IPS-NIHi7 (cell line): ENCODE data around the gene URM1.
"Not testable (repeated sequence)": the region's sequence is repeated elsewhere in the genome, so short reads cannot be mapped to it uniquely, and the experiment has no call there.

Experiments used
- DNase-seq: peaks from one replicate; pipeline ENCODE4 v3.0.0; 2012; ENCODE audit warnings: mixed read lengths; ENCODE audit errors: extremely low spot score

The URM1 gene

GRCh38 chr9:128408963-128409431 is 37.8 kb downstream of the URM1 start:
- DNase-seq, result no peak

GRCh38 chr9:128409450-128409849 is 38.3 kb downstream of the URM1 start:
- DNase-seq, result no peak

GRCh38 chr9:128409978-128410377 is 38.8 kb downstream of the URM1 start:
- peak; percentile 52 for DNase-seq

GRCh38 chr9:128411364-128412119 is 40.4 kb downstream of the URM1 start:
- DNase-seq, result no peak

- DNase-seq, result peak; percentile 89
Observed at GRCh38 chr9:128412120-128412790, 41.1 kb downstream of the URM1 start.

GRCh38 chr9:128413728-128414127 is 42.6 kb downstream of the URM1 start:
- not testable (repeated sequence) for DNase-seq

GRCh38 chr9:128414461-128414860 is 43.3 kb downstream of the URM1 start:
- DNase-seq, result no peak

GRCh38 chr9:128415281-128415680 is 44.1 kb downstream of the URM1 start:
- no peak for DNase-seq

GRCh38 chr9:128416014-128416413 is 44.8 kb downstream of the URM1 start:
- no peak for DNase-seq

- no peak for DNase-seq
Observed at GRCh38 chr9:128416432-128417019, 45.4 kb downstream of the URM1 start.

- DNase-seq, result no peak
Observed at GRCh38 chr9:128419061-128419925, 48.1 kb downstream of the URM1 start.

GRCh38 chr9:128420060-128420650 is 49.0 kb downstream of the URM1 start:
- DNase-seq, result peak; percentile 76

GRCh38 chr9:128420651-128421481 is 49.7 kb downstream of the URM1 start, which contains the start of gene CERCAM:
Gene CERCAM (plus strand): TSS chr9:128420857. CDS start chr9:128420878, 21 bp downstream.
- peak; percentile 83 for DNase-seq

GRCh38 chr9:128421482-128421996 is 50.4 kb downstream of the URM1 start:
- no peak for DNase-seq

GRCh38 chr9:128422022-128422782 is 51.0 kb downstream of the URM1 start:
- not testable (repeated sequence) for DNase-seq

- no peak for DNase-seq
Observed at GRCh38 chr9:128422783-128423150, 51.6 kb downstream of the URM1 start.

- not testable (repeated sequence) for DNase-seq
Observed at GRCh38 chr9:128423356-128423755, 52.2 kb downstream of the URM1 start.

- DNase-seq, result no peak
Observed at GRCh38 chr9:128424268-128424780, 53.1 kb downstream of the URM1 start.
